Stimulated activated CD4-positive, alpha-beta T cell treated with anti-CD3 and anti-CD28 coated beads, Interleukin-4, amount 100 ng/mL, for 4 hours (primary cell): Measurements from ENCODE around the gene LRRC18.

Experiments used
- DNase-seq, 2 experiments: peaks; one replicate each; pipeline ENCODE4 v3.0.0-alpha.2; 2020

The LRRC18 gene

GRCh38 chr10:48939790-48940325 lies at the start of gene LRRC18:
LRRC18 (minus strand) TSS chr10:48939840; CDS start chr10:48914155, 25,685 bp downstream.
- no peak for DNase-seq

GRCh38 chr10:48985621-48986158 lies 46.0 kb upstream of the LRRC18 start:
- no peak for DNase-seq

- DNase-seq = no peak
Observed at GRCh38 chr10:48983648-48984351, 44.2 kb upstream of the LRRC18 start.

GRCh38 chr10:48982584-48982983 lies 42.9 kb upstream of the LRRC18 start:
- no peak for DNase-seq

- peak in 1 of 2 experiments; percentile 15 for DNase-seq
Observed at GRCh38 chr10:48981310-48981907, 41.8 kb upstream of the LRRC18 start.

GRCh38 chr10:48978318-48978717 lies 38.7 kb upstream of the LRRC18 start:
- DNase-seq = no peak

GRCh38 chr10:48976196-48976595 lies 36.6 kb upstream of the LRRC18 start:
- DNase-seq = no peak

GRCh38 chr10:48974510-48975156 lies 35.0 kb upstream of the LRRC18 start:
- no peak for DNase-seq

GRCh38 chr10:48973065-48973464 lies 33.4 kb upstream of the LRRC18 start:
- no peak for DNase-seq

GRCh38 chr10:48970654-48971053 lies 31.0 kb upstream of the LRRC18 start:
- DNase-seq = no peak

GRCh38 chr10:48970046-48970445 lies 30.4 kb upstream of the LRRC18 start:
- no peak for DNase-seq

- no peak for DNase-seq
Observed at GRCh38 chr10:48968036-48968435, 28.4 kb upstream of the LRRC18 start.

GRCh38 chr10:48965460-48965859 lies 25.8 kb upstream of the LRRC18 start:
- no peak for DNase-seq

GRCh38 chr10:48964038-48964437 lies 24.4 kb upstream of the LRRC18 start:
- DNase-seq = no peak

- DNase-seq = no peak
Observed at GRCh38 chr10:48958598-48959190, 19.1 kb upstream of the LRRC18 start.

- no peak for DNase-seq
Observed at GRCh38 chr10:48957361-48958151, 17.9 kb upstream of the LRRC18 start.

- DNase-seq = no peak
Observed at GRCh38 chr10:48951707-48952106, 12.1 kb upstream of the LRRC18 start.

GRCh38 chr10:48948470-48949037 lies 8.9 kb upstream of the LRRC18 start:
- no peak for DNase-seq

GRCh38 chr10:48947690-48948469 lies 8.2 kb upstream of the LRRC18 start:
- no peak for DNase-seq

- no peak for DNase-seq
Observed at GRCh38 chr10:48946891-48947500, 7.4 kb upstream of the LRRC18 start.

GRCh38 chr10:48946332-48946731 lies 6.7 kb upstream of the LRRC18 start:
- DNase-seq = no peak
